Psoas muscle (tissue), 8 donors: Measurements from ENCODE around the gene ATP2A3. TPM values are rescaled to one million over a fixed set of nuclear protein-coding genes. Genes with fewer than 3 reads are reported as not detected.
A peak's percentile ranks its signal among the peaks of the same experiment; 100 is the strongest.

Source experiments
- ATAC-seq, 4 donors: fragments of 200-7000 bp; cut with Tn5 transposase; one replicate each; pipeline ENCODE4 v1.9.1; 2020; ENCODE audit warnings: moderate library complexity in 3 of 4, mild to moderate bottlenecking in 2 of 4
- DNase-seq, 2 donors: peaks; one replicate each; pipeline ENCODE4 v3.0.0-alpha.2; 2020
- H3K27ac ChIP-seq: fragments of 200-600 bp; one replicate; pipeline ENCODE4 v1.8.0; 2022
- H3K27me3 ChIP-seq, 3 donors: fragments of 200-600 bp in 1 of 3; one replicate each; pipeline versions ENCODE4 v1.6.1 to v1.8.0; 2013 to 2022; ENCODE audit warnings: low read length in 2 of 3, mild to moderate bottlenecking in 2 of 3, moderate library complexity in 1 of 3; ENCODE audit not compliant: insufficient read depth in 3 of 3
- H3K36me3 ChIP-seq, 2 donors: fragments of 200-600 bp in 1 of 2; one replicate each; pipeline versions ENCODE4 v1.6.1 to v1.8.0; 2013 to 2022; ENCODE audit warnings: low read depth in 1 of 2, mild to moderate bottlenecking in 1 of 2, moderate library complexity in 1 of 2; ENCODE audit not compliant: insufficient read depth in 1 of 2
- H3K4me1 ChIP-seq: fragments of 200-600 bp; one replicate; pipeline ENCODE4 v1.8.0; 2022
- H3K4me3 ChIP-seq: fragments of 200-600 bp; one replicate; pipeline ENCODE4 v1.8.0; 2022; ENCODE audit warnings: mild to moderate bottlenecking
- H3K9me3 ChIP-seq: fragments of 200-600 bp; one replicate; pipeline ENCODE4 v1.8.0; 2022
- CTCF ChIP-seq: fragments of 200-600 bp; IDR thresholded peaks from one replicate; pipeline ENCODE4 v1.8.0; 2022; ENCODE audit warnings: antibody characterized with exemption
- WGBS, 3 donors: extraction: QIAGEN DNeasy Blood & Tissue Kit; methylation state at CpG; one replicate each; pipeline versions ENCODE4 v1.1.6 to v1.1.7; 2013; 5-methylcytosine and 5-hydroxymethylcytosine counted together
- intact Hi-C, 2 donors: fragments of 100-400 bp; cut with DNase I; formaldehyde crosslinking; loops; one replicate each; pipeline versions ENCODE4 v1.11.0 to v1.14.2; 2022
- polyA plus RNA-seq, 3 donors: library from polyadenylated mRNA; stranded (reverse); fragments of 200-250 nt; gene quantifications; one replicate each; pipeline ENCODE4 v1.2.3, GENCODE V29; 2013
- total RNA-seq, 4 donors: library from RNA; stranded (reverse); fragmentation: NEBNext Ultra II Directional in 2 of 4; extraction: Animal tissue kit (Norgen Biotek cat#: 25700) in 2 of 4; gene quantifications; one replicate each; pipeline versions ENCODE4 v1.2.1 to v1.2.4, GENCODE V29; 2021 to 2023
- donor health status: healthy with polysubstance abuse.
- donor health status: DM: no; HTN: no; CAD: no; lungs with moderate emphysema.
- donor health status: Bipolar disorder and iron deficiency.
- donor health status: healthy.
- donor health status: DM: yes; HTN: yes; CAD: no.
- donor health status: DM: no; HTN: no; CAD: no.
- donor health status: DM: no; HTN: no; CAD: no.
- donor health status: DM: yes; HTN: yes; CAD: no.

Gene ATP2A3
- total and polyA plus RNA-seq, 7 donors: 1.2 to 3.8 (median 3.0) TPM

GRCh38 chr17:3896108-3896967 is 67.9 kb downstream of the ATP2A3 start:
- ATAC-seq: no peak
- Histone ChIP-seq H3K4me1 (peaks cover 19% of the 10 kb centered on the region), H3K27me3 (no peaks in the 10 kb centered on the region), H3K27ac (no peak overlapping the region), H3K36me3 (no peaks in the 10 kb centered on the region), H3K4me3 (no peak overlapping the region), H3K9me3 (no peaks in the 10 kb centered on the region)
- intact Hi-C loops: no loop called here
- DNase-seq: no peak
- WGBS, 3 donors: 65 to 74% (median 69%) methylated on average over 15 of the region's 15 CpGs
- no peak for TF ChIP-seq CTCF

GRCh38 chr17:3895354-3895753 is 68.9 kb downstream of the ATP2A3 start:
- H3K27me3 ChIP-seq: no peaks in the 10 kb centered on the region
- H3K9me3 ChIP-seq: no peaks in the 10 kb centered on the region
- TF ChIP-seq CTCF: no peak
- 97 to 100% (median 99%) methylated on average over 3 of the region's 3 CpGs for WGBS, 3 donors
- no peak for ATAC-seq
- H3K4me1 ChIP-seq: peaks cover 19% of the 10 kb centered on the region
- peak overlapping the region; percentile 68 for H3K27ac ChIP-seq
- no peaks in the 10 kb centered on the region for H3K36me3 ChIP-seq
- DNase-seq: no peak
- no peak overlapping the region for H3K4me3 ChIP-seq
- intact Hi-C loops: no loop called here

- H3K4me3 ChIP-seq: no peak overlapping the region
- H3K4me1 ChIP-seq: peaks cover 19% of the 10 kb centered on the region
- H3K36me3 ChIP-seq: no peaks in the 10 kb centered on the region
- DNase-seq (no peak), ATAC-seq (peak in 1 of 4 donors; percentile 2)
- TF ChIP-seq CTCF: no peak
- H3K9me3 ChIP-seq: no peaks in the 10 kb centered on the region
- no peaks in the 10 kb centered on the region for H3K27me3 ChIP-seq
- WGBS, 3 donors: 20 to 32% (median 28%) methylated on average over 2 of the region's 2 CpGs
- peak overlapping the region; percentile 68 for H3K27ac ChIP-seq
- intact Hi-C loops: no loop called here
Measured at GRCh38 chr17:3894911-3895343, 69.3 kb downstream of the ATP2A3 start.

GRCh38 chr17:3894188-3894587 is 70.0 kb downstream of the ATP2A3 start:
- Histone ChIP-seq H3K4me1 (peaks cover 19% of the 10 kb centered on the region), H3K27me3 (no peaks in the 10 kb centered on the region), H3K27ac (peak overlapping the region; percentile 68), H3K36me3 (no peaks in the 10 kb centered on the region), H3K4me3 (no peak overlapping the region), H3K9me3 (no peaks in the 10 kb centered on the region)
- intact Hi-C loops: no loop called here
- ATAC-seq (no peak), DNase-seq (no peak)
- WGBS, 3 donors: 69 to 91% (median 71%) methylated on average over 5 of the region's 5 CpGs
- TF ChIP-seq CTCF: no peak
